Measurements from ENCODE around the gene NT5DC2.

The NT5DC2 gene

GRCh38 chr3:52533623-52534280 is at the start of gene NT5DC2:
NT5DC2 (minus strand) TSS chr3:52533857; CDS start chr3:52533737, 120 bp downstream.
- DNase-seq (ENCODE audit: low read depth in 2 of 2), result peak in 1 of 2 donors; percentile 51

- no peak for DNase-seq (ENCODE audit: low read depth in 2 of 2)
These were observed 40.7 kb upstream of the NT5DC2 start for GRCh38 chr3:52574056-52574965.

DNA sequence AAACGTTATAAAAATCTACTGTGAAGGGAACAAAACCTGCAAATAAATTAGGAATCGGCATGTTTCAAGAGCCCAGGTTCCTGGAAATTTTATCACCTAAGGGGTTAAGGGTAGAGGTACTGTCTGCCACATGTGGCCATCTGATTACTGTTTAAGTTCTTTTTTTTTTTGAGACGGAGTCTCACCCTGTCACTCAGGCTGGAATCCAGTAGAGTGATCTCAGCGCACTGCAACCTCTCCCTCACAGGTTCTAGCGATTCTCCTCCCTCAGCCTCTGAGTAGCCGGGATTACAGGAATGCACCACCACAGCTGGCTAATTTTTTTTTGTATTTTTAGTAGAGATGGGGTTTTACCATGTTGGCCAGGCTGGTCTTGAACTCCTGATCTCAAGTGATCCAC is 38.6 kb upstream of the NT5DC2 start:
- no peak for DNase-seq (ENCODE audit: low read depth in 2 of 2)

GRCh38 chr3:52570076-52570475 is 36.4 kb upstream of the NT5DC2 start:
- DNase-seq (ENCODE audit: low read depth in 2 of 2), result no peak

- DNase-seq (ENCODE audit: low read depth in 2 of 2), result no peak
These were observed 34.4 kb upstream of the NT5DC2 start for GRCh38 chr3:52568069-52568468.

- DNase-seq (ENCODE audit: low read depth in 2 of 2), result no peak
These were observed 30.3 kb upstream of the NT5DC2 start for GRCh38 chr3:52563984-52564383.

DNA sequence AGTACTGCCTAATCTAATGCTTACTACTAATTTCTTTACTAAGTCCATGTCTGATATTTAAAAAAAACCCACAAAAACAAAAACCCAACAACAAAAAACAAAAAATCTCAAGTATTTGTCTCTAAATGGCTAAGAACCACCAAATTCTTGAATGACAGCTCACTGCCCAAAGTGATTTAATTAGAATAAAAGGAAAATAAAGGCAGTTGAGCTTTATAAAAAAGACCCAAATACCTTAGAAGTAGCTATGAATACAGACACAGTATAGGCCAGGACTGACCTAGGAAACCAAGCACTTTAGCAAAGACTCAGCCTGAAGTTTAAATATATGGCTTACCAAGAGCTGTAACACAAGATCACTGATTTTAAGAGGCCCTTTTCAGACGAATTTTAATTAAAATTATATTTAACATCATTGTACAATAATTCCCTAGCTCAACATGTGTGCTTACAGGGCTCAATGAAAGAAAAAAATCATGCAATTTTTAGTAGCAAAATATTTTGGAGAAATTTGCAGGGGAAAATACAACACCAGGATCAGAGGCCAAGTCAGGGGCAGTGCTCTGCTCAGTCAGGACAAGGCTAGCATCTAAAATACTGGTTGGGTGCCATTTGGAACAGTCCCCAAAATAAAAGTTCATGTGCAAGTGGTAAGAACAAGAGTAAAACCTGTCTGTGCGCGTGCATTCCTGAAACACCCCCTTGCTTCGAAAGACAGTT is 27.5 kb upstream of the NT5DC2 start:
- no peak for DNase-seq (ENCODE audit: low read depth in 2 of 2)

- DNase-seq (ENCODE audit: low read depth in 2 of 2), result no peak
These were observed 24.8 kb upstream of the NT5DC2 start for GRCh38 chr3:52558436-52558835.

GRCh38 chr3:52557011-52557960 is 23.6 kb upstream of the NT5DC2 start:
- DNase-seq (ENCODE audit: low read depth in 2 of 2), result no peak

GRCh38 chr3:52555056-52555455 is 21.4 kb upstream of the NT5DC2 start:
- no peak for DNase-seq (ENCODE audit: low read depth in 2 of 2)

DNA sequence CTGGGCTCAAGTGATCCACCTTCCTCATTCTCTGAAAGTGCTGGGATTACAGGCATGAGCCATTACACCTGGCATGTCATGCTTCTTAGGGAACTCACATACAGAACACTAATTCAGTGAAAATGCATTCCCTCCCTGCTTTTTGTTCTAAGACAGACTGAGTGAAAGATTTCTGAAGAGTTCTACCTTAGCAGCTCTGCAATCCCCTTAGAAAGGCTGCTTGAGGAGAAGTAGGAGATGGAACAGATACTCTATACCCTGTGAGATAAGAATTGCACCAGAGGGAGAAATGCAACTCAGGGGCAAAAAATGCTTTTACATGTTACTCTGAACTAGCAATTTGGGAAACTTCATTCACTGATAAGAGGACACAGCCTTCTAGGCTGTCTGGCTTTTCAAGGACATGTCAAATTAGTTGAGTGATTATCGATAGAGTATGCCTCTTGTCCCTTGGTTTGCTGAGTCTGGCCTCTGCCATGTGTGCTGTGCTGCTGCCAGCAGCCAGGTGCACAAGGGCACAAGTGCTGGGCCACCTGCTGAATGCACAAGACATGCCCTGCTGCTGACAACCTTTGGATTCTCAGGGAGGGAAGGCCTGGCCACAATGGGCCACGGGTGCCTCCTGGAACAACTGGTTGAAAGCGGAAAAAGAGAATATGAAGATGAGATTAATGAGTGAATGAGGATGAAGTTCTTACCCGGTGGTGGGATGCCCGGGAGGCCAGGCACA is 20.5 kb upstream of the NT5DC2 start:
- no peak for DNase-seq (ENCODE audit: low read depth in 2 of 2)

GRCh38 chr3:52552089-52552488 is 18.4 kb upstream of the NT5DC2 start:
- DNase-seq (ENCODE audit: low read depth in 2 of 2), result no peak

DNA sequence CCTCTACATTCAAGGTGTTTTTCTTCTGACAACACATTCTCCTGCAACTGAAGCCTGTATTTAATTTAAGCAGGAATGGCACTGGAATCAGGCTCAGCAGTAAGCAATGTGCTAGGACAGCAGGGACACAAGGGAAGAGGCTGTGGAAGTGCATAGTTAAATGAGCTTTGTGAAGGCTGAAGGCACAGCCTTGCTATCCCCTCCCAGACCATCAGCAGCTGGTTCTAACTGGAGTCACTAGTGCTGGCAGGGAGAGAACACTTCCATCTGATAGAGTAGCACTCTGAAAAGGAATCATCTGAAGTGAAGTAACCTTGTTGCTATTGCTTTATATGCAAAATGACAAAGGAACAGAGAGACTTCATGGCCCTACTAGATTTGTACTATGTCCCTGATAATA is 17.5 kb upstream of the NT5DC2 start:
- DNase-seq (ENCODE audit: low read depth in 2 of 2), result no peak

GRCh38 chr3:52547143-52547542 is 13.5 kb upstream of the NT5DC2 start:
- DNase-seq (ENCODE audit: low read depth in 2 of 2), result no peak

DNA sequence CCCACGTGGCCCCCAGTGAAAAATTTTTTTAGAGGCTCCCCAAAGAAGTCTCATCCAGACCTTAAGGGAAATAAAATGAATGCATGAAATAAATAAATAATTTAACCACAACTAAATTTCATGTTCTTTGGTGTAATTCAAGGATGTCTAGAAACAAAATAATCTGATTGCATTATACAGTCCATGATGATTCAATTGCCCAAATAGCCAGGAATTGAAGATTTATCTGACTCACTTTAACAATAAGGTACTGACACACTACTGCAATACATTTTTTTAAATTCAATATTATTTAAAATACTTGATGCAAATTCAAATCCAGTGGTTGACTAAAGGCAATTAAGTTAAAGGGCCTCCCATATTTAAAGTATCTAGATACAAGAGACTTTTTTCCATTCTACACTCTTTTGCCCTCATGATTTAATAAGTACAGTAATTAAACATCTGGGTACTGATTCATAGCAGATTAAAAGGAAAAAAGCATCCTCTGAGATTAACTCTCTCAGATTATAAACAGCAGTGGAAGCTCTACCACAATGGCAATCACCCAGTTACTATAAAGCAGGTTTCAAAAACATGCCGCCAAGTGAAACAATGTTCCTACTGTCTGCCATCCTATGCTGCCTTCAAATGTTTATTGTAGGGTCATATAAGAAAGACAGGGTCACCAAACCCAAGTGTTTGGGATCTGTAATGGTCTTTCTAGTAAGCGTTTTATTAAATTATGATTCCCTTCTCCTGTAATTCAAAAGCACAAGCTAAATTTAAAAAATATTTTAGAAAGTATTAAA is 12.6 kb upstream of the NT5DC2 start:
- no peak for DNase-seq (ENCODE audit: low read depth in 2 of 2)

DNA sequence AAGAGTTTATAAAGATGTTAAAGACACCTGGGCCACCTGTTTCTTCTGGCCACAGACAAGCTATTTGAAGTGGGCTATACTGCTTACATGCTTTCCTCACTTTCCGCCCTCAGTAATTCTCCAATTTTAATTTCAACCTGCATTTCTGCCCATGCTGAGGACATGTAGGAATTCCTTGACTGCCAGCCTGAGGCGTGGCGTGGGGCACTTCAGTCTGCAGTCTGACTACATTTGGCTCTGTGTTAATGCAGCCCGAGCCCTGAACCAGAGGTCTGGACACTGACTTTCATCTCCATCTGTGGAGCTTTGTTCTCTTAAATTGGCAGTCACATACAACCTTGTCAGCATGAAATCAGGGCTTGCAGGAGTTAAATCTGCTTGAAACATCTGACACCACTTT is 11.3 kb upstream of the NT5DC2 start:
- DNase-seq (ENCODE audit: low read depth in 2 of 2), result no peak

GRCh38 chr3:52541050-52541449 is 7.4 kb upstream of the NT5DC2 start:
- no peak for DNase-seq (ENCODE audit: low read depth in 2 of 2)

GRCh38 chr3:52539010-52539653 is 5.5 kb upstream of the NT5DC2 start:
- no peak for DNase-seq (ENCODE audit: low read depth in 2 of 2)

DNA sequence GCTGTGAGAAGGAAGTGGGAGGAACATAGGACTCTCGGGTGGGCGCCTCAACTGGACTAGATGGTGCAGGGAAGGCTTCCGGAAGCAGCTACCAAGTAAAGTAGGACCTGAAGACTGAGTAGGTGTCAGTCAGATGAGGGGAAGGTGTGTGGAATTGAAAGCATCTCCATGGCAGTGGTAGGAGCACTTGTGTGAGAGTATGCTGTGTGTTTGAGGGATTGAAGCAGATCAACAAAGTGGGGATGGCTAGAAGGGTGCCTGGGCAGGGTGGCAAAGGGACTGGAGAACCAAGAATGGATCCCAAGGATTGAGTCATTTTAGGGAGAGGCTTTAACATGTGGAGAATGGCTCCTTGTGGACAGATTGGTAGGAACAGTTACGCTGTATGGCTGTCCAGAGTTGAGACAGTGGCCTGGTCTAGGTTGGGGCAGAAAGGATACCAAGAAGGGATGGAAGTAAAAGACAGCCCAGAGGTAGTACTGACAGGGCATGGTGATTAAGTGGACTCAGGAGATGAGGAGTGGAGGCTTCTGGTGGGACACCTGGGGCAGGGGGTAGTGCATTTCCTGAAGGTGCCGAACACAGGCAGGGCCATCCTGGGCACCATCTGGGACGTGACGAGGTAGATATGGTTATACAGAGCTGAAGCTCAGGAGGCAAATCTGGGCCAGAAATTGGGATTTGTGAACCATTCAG is 4.2 kb upstream of the NT5DC2 start:
- DNase-seq (ENCODE audit: low read depth in 2 of 2), result no peak
